Gastrocnemius medialis (tissue), 4 donors: Measurements from ENCODE around the gene MYLK3. TPM values are rescaled to one million over a fixed set of nuclear protein-coding genes. Genes with fewer than 3 reads are reported as not detected.

Source experiments
- ATAC-seq, 2 donors: fragments of 150-250 bp; one replicate each; pipeline ENCODE4 v1.9.1; 2016
- DNase-seq, 2 donors: peaks; one replicate each; pipeline ENCODE4 v3.0.0-alpha.2; 2019
- H3K27ac ChIP-seq, 4 donors: fragments of 200-600 bp; sonication (generic); 1 replicate in 1 of 4; 2 replicates in 3 of 4; pipeline ENCODE4 v1.5.1; 2016 to 2018; ENCODE audit warnings: mild to moderate bottlenecking in 2 of 4, moderate library complexity in 1 of 4
- H3K27me3 ChIP-seq, 3 donors: fragments of 200-600 bp; sonication (generic) in 2 of 3; 1 replicate in 1 of 3; 2 replicates in 2 of 3; pipeline versions ENCODE4 v1.5.1 to v1.6.0; 2016 to 2019; ENCODE audit warnings: mild to moderate bottlenecking in 1 of 3, moderate library complexity in 1 of 3
- H3K36me3 ChIP-seq, 2 donors: fragments of 200-600 bp; sonication (generic) in 1 of 2; one replicate each; pipeline ENCODE4 v1.5.1; 2017 to 2018
- H3K4me1 ChIP-seq, 2 donors: fragments of 200-600 bp; sonication (generic) in 1 of 2; one replicate each; pipeline ENCODE4 v1.5.1; 2016 to 2017; ENCODE audit warnings: mild to moderate bottlenecking in 2 of 2
- H3K4me3 ChIP-seq, 4 donors: fragments of 200-600 bp; sonication (generic) in 3 of 4; 1 replicate in 1 of 4; 2 replicates in 3 of 4; pipeline ENCODE4 v1.5.1; 2016 to 2019; ENCODE audit warnings: mild to moderate bottlenecking in 2 of 4
- H3K9me3 ChIP-seq, 3 donors: fragments of 200-600 bp; sonication (generic) in 2 of 3; 1 replicate in 1 of 3; 2 replicates in 2 of 3; pipeline ENCODE4 v1.5.1; 2016 to 2019
- CTCF ChIP-seq, 5 experiments: fragments of 450-650 bp in 3 of 5; fragments of 200-600 bp in 2 of 5; sonication (generic) in 2 of 5; IDR thresholded peaks in 4 of 5; conservative IDR thresholded peaks in 1 of 5; 1 replicate in 4 of 5; 2 replicates in 1 of 5; pipeline ENCODE4 v1.5.1; 2016 to 2019; ENCODE audit warnings: antibody characterized with exemption in 5 of 5, mild to moderate bottlenecking in 3 of 5, moderate library complexity in 3 of 5
- POLR2A ChIP-seq, 2 donors: fragments of 450-650 bp; IDR thresholded peaks; one replicate each; pipeline ENCODE4 v1.6.1; 2017; ENCODE audit warnings: antibody characterized with exemption in 2 of 2, mild to moderate bottlenecking in 2 of 2, moderate library complexity in 2 of 2
- in situ Hi-C, 4 donors: fragments of 200-750 bp; cut with MboI; loops; one replicate each; pipeline versions ENCODE4 v1.15.0 to v1.8.0; 2017; ENCODE audit warnings: low sequenced_read_pairs in 4 of 4
- intact Hi-C: fragments of 100-400 bp; cut with DNase I; formaldehyde crosslinking; loops from one replicate; pipeline ENCODE4 v1.15.1; 2023; ENCODE audit warnings: low total_unique reads
- total RNA-seq, 4 donors: library from RNA; depleted of rRNA; stranded (reverse); fragments of >200 nt; gene quantifications; one replicate each; pipeline versions ENCODE4 v1.1.0 to v1.2.3, GENCODE V29; 2016

Gene MYLK3
- total RNA-seq, 4 donors from 2014 or later = 2.4 to 9.2 (median 5.2) TPM

GRCh38 chr16:46711106-46712058 is 36.8 kb downstream of the MYLK3 start:
- Histone ChIP-seq H3K4me3 (peak overlapping the region in 1 of 4 donors; percentile 7), H3K36me3 (no peaks in the 10 kb centered on the region), H3K4me1 (peaks cover 14 to 22% of the 10 kb centered on the region in 2 donors), H3K9me3 (no peaks in the 10 kb centered on the region), H3K27ac (peak overlapping the region; percentile 80 to 86 (median 84)), H3K27me3 (no peaks in the 10 kb centered on the region)
- DNase-seq (peak; percentile 70 to 82), ATAC-seq (peak; percentile 96 to 97)
- TF ChIP-seq POLR2A (IDR thresholded peaks at IDR 0.05) (no peak), CTCF (IDR thresholded peaks at IDR 0.05 in 4 of 5, conservative IDR thresholded peaks at IDR 0.05 in 1 of 5) (no peak)
- in situ Hi-C loops (no loop called here), intact Hi-C loops (loop anchor here (2.0 to 5.0 kb wide), 2 partner anchors 51 to 91 kb away; no protein-coding TSS in a partner anchor)

- Histone ChIP-seq H3K27ac (peak overlapping the region in 3 of 4 donors; percentile 28 to 81 (median 34)), H3K4me1 (peaks cover 6 to 20% of the 10 kb centered on the region in 2 donors), H3K4me3 (no peak overlapping the region), H3K27me3 (no peaks in the 10 kb centered on the region), H3K9me3 (no peaks in the 10 kb centered on the region), H3K36me3 (no peaks in the 10 kb centered on the region)
- ATAC-seq = no peak
- intact Hi-C loops = loop anchor here (5.0 kb wide), 1 partner anchor 93 kb away; no protein-coding TSS in a partner anchor
- TF ChIP-seq POLR2A (IDR thresholded peaks at IDR 0.05) (no peak), CTCF (IDR thresholded peaks at IDR 0.05 in 4 of 5, conservative IDR thresholded peaks at IDR 0.05 in 1 of 5) (no peak)
- in situ Hi-C loops = no loop called here
- no peak for DNase-seq
Measured at GRCh38 chr16:46709469-46710005, 38.6 kb downstream of the MYLK3 start.

GRCh38 chr16:46706642-46707041 is 41.5 kb downstream of the MYLK3 start:
- H3K4me3 ChIP-seq = no peak overlapping the region
- DNase-seq (no peak), ATAC-seq (no peak)
- H3K27me3 ChIP-seq = no peaks in the 10 kb centered on the region
- intact Hi-C loops = no loop called here
- in situ Hi-C loops = no loop called here
- no peaks in the 10 kb centered on the region for H3K36me3 ChIP-seq
- H3K27ac ChIP-seq = no peak overlapping the region
- peaks cover 3 to 10% of the 10 kb centered on the region in 2 donors for H3K4me1 ChIP-seq
- TF ChIP-seq CTCF (IDR thresholded peaks at IDR 0.05 in 4 of 5, conservative IDR thresholded peaks at IDR 0.05 in 1 of 5) = no peak
- TF ChIP-seq POLR2A (IDR thresholded peaks at IDR 0.05) = no peak
- no peaks in the 10 kb centered on the region for H3K9me3 ChIP-seq

GRCh38 chr16:46702030-46702429 is 46.1 kb downstream of the MYLK3 start:
- no peak for TF ChIP-seq POLR2A (IDR thresholded peaks at IDR 0.05)
- no peak for TF ChIP-seq CTCF (IDR thresholded peaks at IDR 0.05 in 4 of 5, conservative IDR thresholded peaks at IDR 0.05 in 1 of 5)
- in situ Hi-C loops (no loop called here), intact Hi-C loops (no loop called here)
- ATAC-seq (no peak), DNase-seq (no peak)
- Histone ChIP-seq H3K4me1 (no peaks in the 10 kb centered on the region), H3K27me3 (no peaks in the 10 kb centered on the region), H3K4me3 (no peak overlapping the region), H3K36me3 (no peaks in the 10 kb centered on the region), H3K27ac (no peak overlapping the region), H3K9me3 (no peaks in the 10 kb centered on the region)
